ENCODE results near the gene CASP2.

GRCh38 chr7:143347950-143348349, 59.8 kb downstream of the CASP2 start:
- TF ChIP-seq, protein P1, sequence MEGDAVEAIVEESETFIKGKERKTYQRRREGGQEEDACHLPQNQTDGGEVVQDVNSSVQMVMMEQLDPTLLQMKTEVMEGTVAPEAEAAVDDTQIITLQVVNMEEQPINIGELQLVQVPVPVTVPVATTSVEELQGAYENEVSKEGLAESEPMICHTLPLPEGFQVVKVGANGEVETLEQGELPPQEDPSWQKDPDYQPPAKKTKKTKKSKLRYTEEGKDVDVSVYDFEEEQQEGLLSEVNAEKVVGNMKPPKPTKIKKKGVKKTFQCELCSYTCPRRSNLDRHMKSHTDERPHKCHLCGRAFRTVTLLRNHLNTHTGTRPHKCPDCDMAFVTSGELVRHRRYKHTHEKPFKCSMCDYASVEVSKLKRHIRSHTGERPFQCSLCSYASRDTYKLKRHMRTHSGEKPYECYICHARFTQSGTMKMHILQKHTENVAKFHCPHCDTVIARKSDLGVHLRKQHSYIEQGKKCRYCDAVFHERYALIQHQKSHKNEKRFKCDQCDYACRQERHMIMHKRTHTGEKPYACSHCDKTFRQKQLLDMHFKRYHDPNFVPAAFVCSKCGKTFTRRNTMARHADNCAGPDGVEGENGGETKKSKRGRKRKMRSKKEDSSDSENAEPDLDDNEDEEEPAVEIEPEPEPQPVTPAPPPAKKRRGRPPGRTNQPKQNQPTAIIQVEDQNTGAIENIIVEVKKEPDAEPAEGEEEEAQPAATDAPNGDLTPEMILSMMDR (IDR thresholded peaks at IDR 0.05) = no peak
- no peak for TF ChIP-seq POLR2A (IDR thresholded peaks at IDR 0.05)
